Panc1 (cell line): ENCODE measurements around the gene NALCN. TPM values are rescaled to one million over a fixed set of nuclear protein-coding genes. Genes with fewer than 3 reads are reported as not detected.

ENCODE experiments used
- ATAC-seq: fragments of 200-7000 bp; cut with Tn5 transposase; 2 replicates; pipeline ENCODE4 v1.9.1; 2020; ENCODE audit warnings: mild to moderate bottlenecking, moderate library complexity
- BruUV-seq: library from RNA; stranded (reverse); fragments of 400-500 nt; replicated peaks from 2 replicates; lab custom pipeline; 2021; lab: Mats Ljungman, UMichigan
- CTCF ChIA-PET: fragments of 300-600 bp; sonication (Branson Sonifier 250); formaldehyde crosslinking; loops from one replicate; lab custom pipeline; 2022; ENCODE audit warnings: antibody characterized with exemption; lab: Charles Lee
- POLR2A ChIA-PET: fragments of 300-600 bp; sonication (Branson Sonifier 250); formaldehyde crosslinking; loops from one replicate; lab custom pipeline; 2022; ENCODE audit warnings: antibody characterized with exemption; lab: Charles Lee
- DNase-seq: peaks from one replicate; pipeline ENCODE4 v3.0.0-alpha.2; 2010; ENCODE audit warnings: low read depth, low spot score
- H3K27ac ChIP-seq: 2 replicates; pipeline ENCODE4 v1.5.1; 2011; ENCODE audit warnings: mild to moderate bottlenecking, low read length, inconsistent platforms
- H3K27me3 ChIP-seq: fragments of 200-500 bp; sonication (Bioruptor generic); 2 replicates; pipeline ENCODE4 v1.6.0; 2014; ENCODE audit warnings: low read length, inconsistent platforms; ENCODE audit not compliant: control insufficient read depth, insufficient read depth
- H3K36me3 ChIP-seq: fragments of 200-500 bp; sonication (Bioruptor generic); 2 replicates; pipeline ENCODE4 v1.5.1; 2014; ENCODE audit warnings: inconsistent platforms, mild to moderate bottlenecking, low read length, moderate library complexity; ENCODE audit not compliant: control insufficient read depth, insufficient read depth
- H3K4me1 ChIP-seq: 2 replicates; pipeline ENCODE4 v1.5.1; 2011; ENCODE audit warnings: inconsistent platforms, mild to moderate bottlenecking, low read length, moderate library complexity; ENCODE audit not compliant: control insufficient read depth, insufficient read depth
- H3K4me3 ChIP-seq, 2 experiments: 2 replicates each; pipeline ENCODE4 v1.5.1; 2011 to 2012; ENCODE audit warnings: low read depth in 2 of 2, low read length in 2 of 2, mild to moderate bottlenecking in 2 of 2, inconsistent platforms in 1 of 2, moderate library complexity in 1 of 2
- H3K9me3 ChIP-seq: fragments of 200-500 bp; sonication (Bioruptor generic); 2 replicates; pipeline ENCODE4 v1.5.1; 2014; ENCODE audit warnings: low read depth, mild to moderate bottlenecking, inconsistent platforms, low read length, moderate library complexity; ENCODE audit not compliant: control insufficient read depth, insufficient read depth
- POLR2AphosphoS5 ChIP-seq: IDR thresholded peaks from 2 replicates; pipeline ENCODE4 v1.6.1; 2012; ENCODE audit warnings: mild to moderate bottlenecking, low read depth, low read length, moderate library complexity
- SIN3A ChIP-seq: IDR thresholded peaks from 2 replicates; pipeline ENCODE4 v1.6.1; 2012; ENCODE audit warnings: low read depth, mild to moderate bottlenecking, low read length, moderate library complexity, borderline replicate concordance; ENCODE audit not compliant: insufficient read depth
- TCF7L2 ChIP-seq: IDR thresholded peaks from 2 replicates; pipeline ENCODE4 v1.6.1; 2011; ENCODE audit warnings: mild to moderate bottlenecking, low read depth, low read length, inconsistent platforms
- in situ Hi-C: cut with HindIII; loops from 2 replicates; pipeline ENCODE4 v1.10.0; 2016; ENCODE audit warnings: low sequenced_read_pairs, low pct_unique_long_range_greater_than_20kb
- intact Hi-C: fragments of 100-400 bp; cut with micrococcal nuclease; formaldehyde crosslinking; loops from one replicate; pipeline ENCODE4 v1.10.0; 2022; ENCODE audit not compliant: unreplicated experiment
- total RNA-seq: library from RNA; stranded (reverse); gene quantifications from one replicate; pipeline ENCODE4 v1.2.1, GENCODE V29; 2021; ENCODE audit not compliant: unreplicated experiment
- TF ChIP-seq, protein P1 (sequence below), 2 experiments: IDR thresholded peaks; 2 replicates each; pipeline ENCODE4 v1.6.1; 2011 to 2012; ENCODE audit warnings: low read depth in 2 of 2, control low read depth in 1 of 2, low read length in 1 of 2, mild to moderate bottlenecking in 1 of 2, moderate library complexity in 1 of 2; ENCODE audit not compliant: insufficient read depth in 1 of 2
- TF ChIP-seq, protein P2 (sequence below): fragments of 450-650 bp; IDR thresholded peaks from 2 replicates; pipeline ENCODE4 v1.5.1; 2017; ENCODE audit warnings: mild to moderate bottlenecking

Gene NALCN
- total RNA-seq, 1 experiment from 2014 or later, result 10.9 TPM

DNA sequence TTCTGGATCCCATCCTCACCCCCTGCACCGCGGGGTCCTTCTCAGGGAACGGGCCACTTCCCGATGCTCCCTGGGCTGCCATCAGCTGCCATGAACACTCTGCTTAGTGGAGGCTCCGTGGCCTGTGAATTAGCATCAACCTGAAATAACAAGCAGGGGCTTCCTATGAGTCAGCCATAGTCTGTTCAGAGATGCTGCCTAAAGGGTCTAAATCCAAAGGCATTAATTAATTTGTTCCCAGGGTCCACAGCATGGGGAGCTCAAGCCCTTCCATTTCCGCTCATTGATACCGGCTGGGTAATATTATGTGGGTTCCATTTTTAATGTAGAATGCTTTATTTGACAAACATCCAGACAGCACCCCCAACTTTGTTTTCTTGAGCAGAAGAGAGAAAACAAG lies 399.8 kb downstream of the NALCN start:
- in situ Hi-C loops (no loop called here), intact Hi-C loops (no loop called here)
- DNase-seq, result no peak
- H3K36me3 ChIP-seq, result no peaks in the 10 kb centered on the region
- ChIA-PET CTCF (no interaction called here), POLR2A (no interaction called here)
- no peaks in the 10 kb centered on the region for H3K9me3 ChIP-seq
- no peaks in the 10 kb centered on the region for H3K27me3 ChIP-seq
- no peak for ATAC-seq
- no peak overlapping the region for H3K27ac ChIP-seq
- no peaks in the 10 kb centered on the region for H3K4me1 ChIP-seq
- no peak overlapping the region for H3K4me3 ChIP-seq
- TF ChIP-seq SIN3A (no peak), POLR2AphosphoS5 (no peak), TCF7L2 (no peak)
- TF ChIP-seq, protein P1, sequence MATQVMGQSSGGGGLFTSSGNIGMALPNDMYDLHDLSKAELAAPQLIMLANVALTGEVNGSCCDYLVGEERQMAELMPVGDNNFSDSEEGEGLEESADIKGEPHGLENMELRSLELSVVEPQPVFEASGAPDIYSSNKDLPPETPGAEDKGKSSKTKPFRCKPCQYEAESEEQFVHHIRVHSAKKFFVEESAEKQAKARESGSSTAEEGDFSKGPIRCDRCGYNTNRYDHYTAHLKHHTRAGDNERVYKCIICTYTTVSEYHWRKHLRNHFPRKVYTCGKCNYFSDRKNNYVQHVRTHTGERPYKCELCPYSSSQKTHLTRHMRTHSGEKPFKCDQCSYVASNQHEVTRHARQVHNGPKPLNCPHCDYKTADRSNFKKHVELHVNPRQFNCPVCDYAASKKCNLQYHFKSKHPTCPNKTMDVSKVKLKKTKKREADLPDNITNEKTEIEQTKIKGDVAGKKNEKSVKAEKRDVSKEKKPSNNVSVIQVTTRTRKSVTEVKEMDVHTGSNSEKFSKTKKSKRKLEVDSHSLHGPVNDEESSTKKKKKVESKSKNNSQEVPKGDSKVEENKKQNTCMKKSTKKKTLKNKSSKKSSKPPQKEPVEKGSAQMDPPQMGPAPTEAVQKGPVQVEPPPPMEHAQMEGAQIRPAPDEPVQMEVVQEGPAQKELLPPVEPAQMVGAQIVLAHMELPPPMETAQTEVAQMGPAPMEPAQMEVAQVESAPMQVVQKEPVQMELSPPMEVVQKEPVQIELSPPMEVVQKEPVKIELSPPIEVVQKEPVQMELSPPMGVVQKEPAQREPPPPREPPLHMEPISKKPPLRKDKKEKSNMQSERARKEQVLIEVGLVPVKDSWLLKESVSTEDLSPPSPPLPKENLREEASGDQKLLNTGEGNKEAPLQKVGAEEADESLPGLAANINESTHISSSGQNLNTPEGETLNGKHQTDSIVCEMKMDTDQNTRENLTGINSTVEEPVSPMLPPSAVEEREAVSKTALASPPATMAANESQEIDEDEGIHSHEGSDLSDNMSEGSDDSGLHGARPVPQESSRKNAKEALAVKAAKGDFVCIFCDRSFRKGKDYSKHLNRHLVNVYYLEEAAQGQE (IDR thresholded peaks at IDR 0.05; ENCODE audit: insufficient read depth in 1 of 2, low read depth in 2 of 2, low read length in 1 of 2), result no peak
- TF ChIP-seq, protein P2, sequence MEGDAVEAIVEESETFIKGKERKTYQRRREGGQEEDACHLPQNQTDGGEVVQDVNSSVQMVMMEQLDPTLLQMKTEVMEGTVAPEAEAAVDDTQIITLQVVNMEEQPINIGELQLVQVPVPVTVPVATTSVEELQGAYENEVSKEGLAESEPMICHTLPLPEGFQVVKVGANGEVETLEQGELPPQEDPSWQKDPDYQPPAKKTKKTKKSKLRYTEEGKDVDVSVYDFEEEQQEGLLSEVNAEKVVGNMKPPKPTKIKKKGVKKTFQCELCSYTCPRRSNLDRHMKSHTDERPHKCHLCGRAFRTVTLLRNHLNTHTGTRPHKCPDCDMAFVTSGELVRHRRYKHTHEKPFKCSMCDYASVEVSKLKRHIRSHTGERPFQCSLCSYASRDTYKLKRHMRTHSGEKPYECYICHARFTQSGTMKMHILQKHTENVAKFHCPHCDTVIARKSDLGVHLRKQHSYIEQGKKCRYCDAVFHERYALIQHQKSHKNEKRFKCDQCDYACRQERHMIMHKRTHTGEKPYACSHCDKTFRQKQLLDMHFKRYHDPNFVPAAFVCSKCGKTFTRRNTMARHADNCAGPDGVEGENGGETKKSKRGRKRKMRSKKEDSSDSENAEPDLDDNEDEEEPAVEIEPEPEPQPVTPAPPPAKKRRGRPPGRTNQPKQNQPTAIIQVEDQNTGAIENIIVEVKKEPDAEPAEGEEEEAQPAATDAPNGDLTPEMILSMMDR, result no peak
- BruUV-seq, result no TSS peak

DNA sequence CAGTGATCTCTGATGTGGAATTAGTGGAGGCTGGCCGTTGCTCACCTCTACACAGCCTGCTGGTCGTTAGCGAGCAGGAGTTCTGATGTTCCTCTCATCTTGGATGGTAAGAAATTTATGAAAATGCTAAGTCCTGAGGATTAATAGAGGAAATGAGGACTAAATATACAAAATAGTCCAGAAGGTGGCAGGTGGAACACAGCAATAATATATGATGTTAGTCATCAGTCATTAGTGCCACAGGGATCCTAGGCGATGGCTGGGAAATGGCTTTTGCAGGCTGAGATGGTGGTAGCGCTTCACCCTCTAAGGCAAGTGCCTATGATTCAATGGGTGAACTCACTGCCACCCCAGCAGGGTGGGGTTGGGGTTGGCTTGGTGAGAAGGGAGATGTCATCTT lies 403.1 kb downstream of the NALCN start:
- BruUV-seq, result no TSS peak
- no peak for TF ChIP-seq POLR2AphosphoS5
- TF ChIP-seq TCF7L2, result no peak
- TF ChIP-seq, protein P1 (IDR thresholded peaks at IDR 0.05; ENCODE audit: insufficient read depth in 1 of 2, low read depth in 2 of 2, low read length in 1 of 2), result no peak
- TF ChIP-seq, protein P2, result no peak
- TF ChIP-seq SIN3A, result no peak
- Histone ChIP-seq H3K4me1 (no peaks in the 10 kb centered on the region), H3K27ac (no peak overlapping the region), H3K36me3 (no peaks in the 10 kb centered on the region), H3K9me3 (no peaks in the 10 kb centered on the region), H3K27me3 (no peaks in the 10 kb centered on the region), H3K4me3 (no peak overlapping the region)
- in situ Hi-C loops, result no loop called here
- DNase-seq (no peak), ATAC-seq (no peak)
- CTCF ChIA-PET, result no interaction called here
- intact Hi-C loops, result no loop called here
- POLR2A ChIA-PET, result no interaction called here
